Activated CD4-positive, alpha-beta T cell treated with anti-CD3 and anti-CD28 coated beads, Interleukin-2, amount 50 U/mL, for 4 hours (primary cell): Measurements from ENCODE around the gene PCNT.

Source experiments
- DNase-seq, 2 experiments: peaks; one replicate each; pipeline ENCODE4 v3.0.0-alpha.2; 2020

The PCNT gene

GRCh38 chr21:46486481-46487126 lies 162.6 kb downstream of the PCNT start:
- no peak for DNase-seq

- no peak for DNase-seq
These were observed 165.3 kb downstream of the PCNT start for GRCh38 chr21:46489162-46489663.

GRCh38 chr21:46489800-46490199 lies 165.8 kb downstream of the PCNT start:
- no peak for DNase-seq

DNA sequence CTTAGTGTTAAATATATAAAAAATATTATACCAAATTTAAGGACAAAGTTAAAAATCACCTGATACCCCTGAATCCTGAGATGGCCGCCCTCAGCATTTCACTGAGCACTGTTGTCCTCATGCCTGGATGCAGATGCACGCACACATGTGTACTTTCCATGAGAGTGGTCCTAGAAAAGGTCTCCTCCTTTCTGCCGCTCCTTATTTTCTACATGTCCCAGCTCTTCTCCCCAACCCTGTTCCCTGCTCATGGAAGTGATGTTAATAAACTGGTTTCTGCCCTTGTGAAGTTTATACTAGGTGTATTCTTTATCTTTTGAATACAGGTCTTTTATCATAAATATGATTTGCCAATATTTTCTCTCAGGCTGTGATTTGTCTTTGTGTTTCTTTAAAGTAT lies 167.6 kb downstream of the PCNT start:
- no peak for DNase-seq

- DNase-seq: no peak
These were observed 168.9 kb downstream of the PCNT start for GRCh38 chr21:46492851-46493250.

DNA sequence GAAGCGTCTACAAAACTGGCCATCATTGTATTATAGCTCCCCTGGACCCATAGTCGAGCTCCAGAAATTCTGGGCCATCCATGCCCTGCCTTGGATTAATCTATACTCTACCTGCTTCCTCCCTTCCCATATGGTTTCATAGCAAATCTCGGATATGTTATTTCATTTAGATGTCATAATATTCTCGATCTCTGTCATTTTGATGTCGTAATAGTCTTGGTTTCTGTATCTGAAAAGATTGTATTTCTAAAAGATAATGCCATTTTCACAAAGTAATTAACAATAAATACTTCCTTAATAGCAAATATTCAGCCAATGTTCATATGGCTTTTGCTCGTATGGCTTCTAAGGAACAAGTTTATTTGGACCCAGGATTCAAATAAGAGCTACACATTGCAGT lies 169.9 kb downstream of the PCNT start:
- DNase-seq: no peak
